CD4-positive, alpha-beta T cell treated with Interleukin-15 for 4 hours (primary cell): ENCODE results near the gene NSMF.
A peak's percentile ranks its signal among the peaks of the same experiment; 100 is the strongest.
"Not testable (repeated sequence)": the region's sequence is repeated elsewhere in the genome, so short reads cannot be mapped to it uniquely, and the experiment has no call there.

Experiments
- DNase-seq: peaks from one replicate; pipeline ENCODE4 v3.0.0-alpha.2; 2020; ENCODE audit warnings: low spot score

The NSMF gene

GRCh38 chr9:137411645-137412380 lies 47.3 kb downstream of the NSMF start:
- DNase-seq, result peak; percentile 40

DNA sequence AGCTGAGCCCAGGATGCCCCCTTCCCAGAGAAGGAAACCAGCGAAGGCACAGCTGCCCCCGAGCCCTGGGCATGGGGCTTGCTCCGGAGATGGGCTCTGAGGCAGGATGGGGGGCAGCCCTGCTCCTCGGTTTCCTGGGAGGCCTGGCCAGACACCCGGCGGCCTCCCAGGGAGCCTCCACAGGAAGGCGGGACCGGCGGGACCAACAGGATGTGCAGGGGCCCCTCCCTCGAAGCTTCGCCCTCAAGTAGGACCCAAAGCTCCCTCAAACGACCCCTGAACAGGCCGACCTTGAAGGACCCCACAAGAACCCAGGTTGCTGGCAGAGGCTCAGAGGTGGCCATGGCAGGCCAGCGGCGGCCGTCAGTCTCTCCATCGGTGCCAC lies 47.9 kb downstream of the NSMF start:
- no peak for DNase-seq

- DNase-seq, result no peak
These were observed 48.3 kb downstream of the NSMF start for GRCh38 chr9:137410891-137411249.

DNA sequence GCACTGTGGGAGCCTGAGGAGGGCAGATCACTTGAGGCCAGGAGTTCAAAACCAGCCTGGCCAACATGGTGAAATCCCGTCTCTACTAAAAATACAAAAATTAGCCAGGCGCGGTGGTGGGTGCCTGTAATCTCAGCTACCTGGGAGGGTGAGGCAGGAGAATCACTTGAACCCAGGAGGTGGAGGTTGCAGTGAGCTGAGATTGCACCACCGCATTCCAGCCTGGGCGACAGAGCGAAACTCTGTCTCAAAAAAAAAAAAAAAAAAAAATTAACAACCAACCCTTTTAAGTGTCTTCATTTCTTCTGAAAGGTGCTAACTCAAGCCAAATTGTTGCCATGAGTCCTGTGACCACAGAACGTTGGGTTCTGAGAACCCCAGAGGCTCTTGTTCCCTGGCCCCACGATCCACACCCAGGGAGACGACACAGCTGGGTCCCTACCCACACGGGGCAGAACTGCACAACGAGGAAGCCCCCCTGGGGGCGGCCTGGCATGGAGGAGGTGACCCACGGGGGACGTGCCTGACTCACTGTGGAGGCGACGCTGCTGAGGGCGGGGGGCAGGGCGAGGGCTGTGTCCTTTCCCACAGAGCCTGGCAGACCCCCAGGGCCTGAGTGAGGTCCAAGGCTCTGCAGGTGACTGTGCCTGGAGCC lies 48.8 kb downstream of the NSMF start:
- DNase-seq, result not testable (repeated sequence)

DNA sequence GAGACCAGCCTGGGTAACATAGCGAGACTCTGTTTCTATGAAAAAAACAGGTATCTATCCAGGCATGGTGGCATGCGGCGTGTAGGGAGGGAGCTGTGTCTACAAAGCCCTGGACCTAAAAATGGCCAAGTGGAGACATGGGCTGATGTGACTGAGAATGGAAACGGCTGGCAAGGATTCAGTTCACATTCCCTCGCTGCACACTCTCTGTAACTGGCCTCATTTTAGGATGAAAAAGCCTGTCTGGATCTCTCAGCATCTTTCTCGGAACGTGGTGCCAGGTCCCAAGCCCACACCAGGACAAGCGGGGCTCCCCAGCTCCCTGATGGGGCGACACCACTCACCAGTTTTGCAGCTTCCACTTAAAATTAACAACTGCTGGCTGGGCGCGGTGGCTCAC lies 49.6 kb downstream of the NSMF start:
- no peak for DNase-seq

DNA sequence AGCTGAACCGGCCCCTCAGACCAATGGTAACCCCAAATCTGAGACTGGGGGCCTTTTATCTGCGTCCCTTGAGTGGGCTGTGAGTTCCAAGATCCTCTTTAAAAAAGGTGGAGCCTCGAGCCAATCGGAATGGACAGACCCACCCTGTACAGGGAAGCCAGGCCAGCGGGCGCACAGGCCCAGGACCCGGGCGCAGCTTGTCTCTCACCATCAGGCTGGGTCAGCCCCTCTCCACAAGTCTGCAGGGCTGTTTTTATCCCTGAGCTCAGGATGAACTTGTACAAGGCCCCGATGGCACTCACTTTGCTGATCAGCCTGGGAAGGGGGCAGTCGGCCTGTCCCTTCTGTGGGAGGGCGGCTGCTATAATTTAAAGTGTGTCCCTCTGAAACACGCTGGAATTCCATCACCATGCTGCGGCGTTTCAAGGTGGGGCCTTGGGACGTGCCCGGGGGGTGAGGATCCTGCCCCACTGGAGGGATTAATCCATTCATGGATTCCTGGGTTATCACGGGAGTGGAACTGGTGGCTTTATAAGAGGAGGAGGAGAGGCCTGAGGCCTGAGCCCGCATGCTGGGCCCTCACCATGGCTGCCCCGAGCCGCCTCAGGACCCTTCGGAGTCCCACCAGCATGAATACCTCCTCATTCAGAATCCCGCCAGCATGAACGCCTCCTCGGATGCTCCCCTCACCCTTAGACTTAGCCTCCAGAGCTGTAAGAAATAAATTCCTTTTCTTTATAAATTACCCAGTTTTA lies 50.3 kb downstream of the NSMF start:
- DNase-seq, result no peak

DNA sequence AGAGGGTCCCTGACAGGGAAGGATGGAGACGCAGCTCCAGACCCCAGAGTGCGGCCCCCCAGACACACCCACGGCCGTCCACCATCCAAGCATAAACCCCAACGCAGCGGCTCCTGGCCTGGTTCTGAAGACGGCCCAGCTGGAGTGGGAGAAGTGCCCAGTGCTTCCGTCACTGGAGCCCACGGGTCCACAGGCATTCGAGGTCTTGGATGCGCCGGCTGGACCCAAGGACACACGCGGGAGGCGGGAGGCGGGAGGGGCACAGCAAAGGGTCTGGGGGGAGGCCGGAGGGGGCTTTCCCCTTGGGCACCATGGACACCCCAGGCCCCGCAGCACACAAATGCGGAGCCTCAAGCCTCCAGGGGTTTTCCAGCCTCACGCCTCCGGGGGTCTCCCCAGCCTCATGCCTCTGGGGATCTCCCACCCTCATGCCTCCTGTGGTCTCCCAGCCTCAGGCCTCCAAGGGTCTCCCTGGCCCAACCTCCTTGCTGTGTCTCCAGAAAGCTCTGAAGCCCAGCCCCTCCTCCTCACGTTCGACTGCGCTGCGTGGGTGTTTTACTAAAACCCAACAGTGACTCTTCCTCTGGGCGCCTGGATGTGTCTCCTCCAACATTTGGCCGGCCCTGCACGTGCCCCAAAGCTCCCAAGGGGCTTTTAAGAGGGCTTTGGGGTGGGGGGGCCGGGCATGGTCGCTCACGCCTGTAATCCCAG lies 51.4 kb downstream of the NSMF start:
- no peak for DNase-seq

DNA sequence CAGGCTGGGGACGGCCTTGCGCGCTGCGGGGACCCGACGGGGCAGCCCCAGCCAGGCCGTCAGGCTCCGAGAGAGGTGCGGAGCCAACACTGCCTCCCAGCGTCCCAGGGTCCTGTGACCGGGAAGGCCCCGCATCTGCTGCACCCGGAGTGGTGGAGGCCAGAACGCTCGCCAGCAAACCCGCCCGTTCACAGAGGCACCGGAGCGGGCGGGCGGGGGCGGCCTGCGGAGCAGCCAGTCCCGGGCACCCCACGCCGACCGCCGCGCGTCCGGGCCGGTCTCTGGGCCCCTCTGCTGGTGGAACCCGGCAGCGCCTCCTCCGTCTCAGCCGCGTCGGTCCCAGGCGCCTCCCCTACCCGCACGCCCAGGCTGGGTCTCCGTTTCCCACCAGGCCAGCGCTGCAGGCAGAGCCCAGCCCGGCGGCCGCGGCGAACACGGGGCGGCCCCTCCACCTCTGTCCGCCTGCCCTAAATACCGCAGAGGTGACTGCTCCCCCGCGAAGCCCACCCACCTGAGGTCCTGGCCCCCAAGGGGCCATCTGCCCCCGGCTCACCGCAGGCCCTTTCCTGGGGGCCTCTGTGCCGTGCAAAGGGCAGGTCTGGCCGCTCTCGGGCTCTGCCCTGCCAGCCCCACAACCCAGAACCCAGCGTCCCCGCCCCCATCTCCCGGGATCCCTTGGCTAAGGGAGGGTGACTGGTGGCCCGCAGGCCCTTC lies 52.1 kb downstream of the NSMF start:
- peak; percentile 52 for DNase-seq

DNA sequence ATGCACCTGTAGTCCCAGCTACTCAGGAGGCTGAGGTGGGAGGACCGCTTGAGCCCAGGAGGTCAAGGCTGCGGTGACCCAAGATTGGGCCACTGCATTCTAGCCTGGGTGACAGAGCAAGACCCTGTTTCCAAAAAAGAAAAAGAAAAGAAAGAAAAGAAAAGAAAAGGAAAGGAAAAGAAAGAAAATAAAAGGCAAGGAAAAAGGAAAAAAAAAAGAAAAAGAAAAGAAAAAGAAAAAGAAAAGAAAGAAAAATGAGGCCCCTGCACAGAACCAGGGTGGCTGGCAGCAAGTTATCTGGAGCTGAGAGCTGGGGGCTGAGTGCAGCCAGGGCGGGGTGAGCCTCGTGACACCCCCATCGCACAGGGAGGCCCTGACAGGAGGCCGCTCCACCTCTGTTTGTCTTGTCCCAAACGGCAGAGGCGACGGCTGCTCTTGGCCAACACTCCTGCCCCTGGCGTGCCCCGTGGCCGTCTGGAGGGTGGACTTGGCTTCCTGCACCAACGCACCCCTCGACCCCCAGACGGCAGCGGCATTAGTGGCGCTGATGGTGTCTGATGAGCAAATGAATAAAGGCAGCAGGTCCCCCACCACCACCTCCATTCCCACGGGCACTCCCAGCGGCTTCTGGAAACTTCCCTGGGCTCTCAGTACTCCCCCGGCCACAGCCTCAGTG lies 52.9 kb downstream of the NSMF start:
- no peak for DNase-seq

- DNase-seq, result no peak
These were observed 53.5 kb downstream of the NSMF start for GRCh38 chr9:137405677-137406081.

DNA sequence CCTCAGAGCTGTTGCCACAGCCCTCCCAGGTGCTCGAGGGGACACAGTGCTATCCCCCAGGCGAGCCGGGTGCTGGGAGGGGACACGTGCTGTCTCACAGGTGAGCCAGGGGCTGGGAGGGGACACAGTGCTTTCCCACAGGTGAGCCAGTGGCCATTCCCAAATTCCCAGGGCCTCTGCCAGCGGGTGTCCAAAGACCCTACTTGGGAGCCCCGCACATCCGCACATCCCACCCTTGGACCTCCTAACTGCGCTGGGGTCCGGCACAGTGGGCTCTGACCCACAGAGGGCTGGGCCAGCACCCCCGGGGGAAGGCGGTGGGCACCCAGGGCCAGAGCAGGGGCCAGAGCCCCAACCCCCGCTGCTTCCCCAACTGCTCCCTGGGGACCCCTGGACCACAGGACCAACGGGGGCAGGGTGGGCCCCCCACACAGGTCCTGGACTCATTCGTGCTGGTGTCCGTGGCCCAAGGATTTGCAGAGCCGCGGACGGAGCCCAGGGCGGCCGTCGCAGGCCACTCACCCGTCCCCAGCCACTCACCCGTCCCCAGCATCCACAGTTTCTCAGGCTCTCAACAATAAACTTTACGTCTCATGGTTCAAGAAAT lies 54.1 kb downstream of the NSMF start:
- DNase-seq, result no peak

GRCh38 chr9:137403269-137403668 lies 55.9 kb downstream of the NSMF start:
- no peak for DNase-seq

DNA sequence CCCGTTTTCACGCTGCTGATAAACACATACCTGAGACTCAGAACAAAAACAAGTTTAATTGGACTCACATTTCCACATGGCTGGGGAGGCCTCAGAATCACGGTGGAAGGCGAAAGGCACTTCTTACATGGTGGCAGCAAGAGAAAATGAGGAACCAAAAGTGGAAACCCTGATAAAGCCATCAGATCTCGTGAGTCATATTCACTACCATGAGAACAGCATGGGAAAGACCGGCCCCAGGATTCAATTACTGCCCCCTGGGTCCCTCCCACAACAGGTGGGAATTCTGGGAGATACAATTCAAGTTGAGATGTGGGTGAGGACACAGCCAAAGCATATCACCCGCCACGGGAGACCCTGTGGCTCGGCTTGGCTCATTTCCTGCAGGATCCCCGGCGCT lies 56.4 kb downstream of the NSMF start:
- DNase-seq, result no peak

DNA sequence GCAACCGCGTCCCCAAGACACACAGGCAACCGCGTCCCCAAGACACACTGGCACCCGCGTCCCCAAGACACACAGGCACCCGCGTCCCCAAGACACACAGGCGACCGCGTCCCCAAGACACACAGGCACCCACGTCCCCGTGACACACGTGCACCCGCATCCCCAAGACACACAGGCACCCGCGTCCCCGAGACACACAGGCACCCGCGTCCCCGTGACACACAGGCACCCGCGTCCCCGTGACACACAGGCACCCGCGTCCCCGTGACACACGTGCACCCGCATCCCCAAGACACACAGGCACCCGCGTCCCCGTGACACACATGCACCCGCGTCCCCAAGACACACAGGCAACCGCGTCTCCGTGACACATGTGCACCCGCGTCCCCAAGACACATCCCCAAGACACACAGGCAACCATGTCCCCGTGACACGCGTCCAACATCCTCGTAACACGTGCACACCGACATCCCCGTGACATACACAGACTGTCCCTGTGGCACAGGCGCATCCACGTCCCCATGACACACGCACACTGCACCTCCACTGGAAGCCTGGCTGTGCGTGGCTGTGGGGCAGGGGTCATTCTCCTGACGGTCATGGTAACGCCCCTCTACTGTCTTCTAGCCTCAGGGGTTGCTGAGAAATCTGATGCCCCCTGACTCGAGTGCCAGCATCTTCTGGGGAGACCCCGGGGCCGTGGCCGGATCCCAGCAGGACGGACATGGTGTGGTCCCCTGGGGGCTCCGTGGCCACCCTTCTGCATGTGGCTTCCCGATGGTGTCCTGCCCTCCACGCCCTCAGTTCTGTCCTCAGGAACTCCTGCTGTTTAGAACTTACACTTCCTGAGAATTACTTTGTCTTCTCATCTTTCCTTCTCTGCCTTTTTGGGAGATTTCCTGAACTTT lies 60.3 kb downstream of the NSMF start:
- DNase-seq, result no peak

- no peak for DNase-seq
These were observed 61.3 kb downstream of the NSMF start for GRCh38 chr9:137397675-137398423.
